GM10266 (cell line): ENCODE results near the gene DIO2.

ENCODE experiments used
- DNase-seq: peaks from one replicate; pipeline ENCODE4 v3.0.0; 2012; ENCODE audit errors: extremely low spot score
- TF ChIP-seq, protein P1 (sequence below): IDR thresholded peaks from 2 replicates; pipeline ENCODE4 v1.5.1; 2012; ENCODE audit warnings: mild to moderate bottlenecking, low read depth; ENCODE audit not compliant: control insufficient read depth, insufficient read depth; ENCODE audit errors: missing control alignments

Gene DIO2

DNA sequence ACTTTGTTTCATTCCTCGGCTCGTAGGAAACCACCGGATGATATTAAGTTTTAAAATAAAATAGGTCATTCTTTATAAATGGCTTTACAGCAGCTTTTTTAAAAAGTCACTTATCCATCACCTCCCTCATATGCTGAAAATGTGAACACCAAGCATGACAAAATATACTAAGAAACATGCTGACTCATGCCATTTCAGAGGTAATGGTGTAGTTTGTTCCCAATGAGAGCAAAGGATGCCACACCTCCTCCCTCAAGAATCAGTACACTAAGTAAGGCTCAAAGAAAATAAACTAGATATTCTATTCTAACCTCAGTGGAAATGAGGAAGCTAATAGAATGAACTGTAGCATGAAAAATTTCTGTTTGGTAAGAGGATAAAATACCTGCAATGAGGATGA, 5.5 kb upstream of the DIO2 start:
- TF ChIP-seq, protein P1, sequence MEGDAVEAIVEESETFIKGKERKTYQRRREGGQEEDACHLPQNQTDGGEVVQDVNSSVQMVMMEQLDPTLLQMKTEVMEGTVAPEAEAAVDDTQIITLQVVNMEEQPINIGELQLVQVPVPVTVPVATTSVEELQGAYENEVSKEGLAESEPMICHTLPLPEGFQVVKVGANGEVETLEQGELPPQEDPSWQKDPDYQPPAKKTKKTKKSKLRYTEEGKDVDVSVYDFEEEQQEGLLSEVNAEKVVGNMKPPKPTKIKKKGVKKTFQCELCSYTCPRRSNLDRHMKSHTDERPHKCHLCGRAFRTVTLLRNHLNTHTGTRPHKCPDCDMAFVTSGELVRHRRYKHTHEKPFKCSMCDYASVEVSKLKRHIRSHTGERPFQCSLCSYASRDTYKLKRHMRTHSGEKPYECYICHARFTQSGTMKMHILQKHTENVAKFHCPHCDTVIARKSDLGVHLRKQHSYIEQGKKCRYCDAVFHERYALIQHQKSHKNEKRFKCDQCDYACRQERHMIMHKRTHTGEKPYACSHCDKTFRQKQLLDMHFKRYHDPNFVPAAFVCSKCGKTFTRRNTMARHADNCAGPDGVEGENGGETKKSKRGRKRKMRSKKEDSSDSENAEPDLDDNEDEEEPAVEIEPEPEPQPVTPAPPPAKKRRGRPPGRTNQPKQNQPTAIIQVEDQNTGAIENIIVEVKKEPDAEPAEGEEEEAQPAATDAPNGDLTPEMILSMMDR = no peak
- DNase-seq = no peak

DNA sequence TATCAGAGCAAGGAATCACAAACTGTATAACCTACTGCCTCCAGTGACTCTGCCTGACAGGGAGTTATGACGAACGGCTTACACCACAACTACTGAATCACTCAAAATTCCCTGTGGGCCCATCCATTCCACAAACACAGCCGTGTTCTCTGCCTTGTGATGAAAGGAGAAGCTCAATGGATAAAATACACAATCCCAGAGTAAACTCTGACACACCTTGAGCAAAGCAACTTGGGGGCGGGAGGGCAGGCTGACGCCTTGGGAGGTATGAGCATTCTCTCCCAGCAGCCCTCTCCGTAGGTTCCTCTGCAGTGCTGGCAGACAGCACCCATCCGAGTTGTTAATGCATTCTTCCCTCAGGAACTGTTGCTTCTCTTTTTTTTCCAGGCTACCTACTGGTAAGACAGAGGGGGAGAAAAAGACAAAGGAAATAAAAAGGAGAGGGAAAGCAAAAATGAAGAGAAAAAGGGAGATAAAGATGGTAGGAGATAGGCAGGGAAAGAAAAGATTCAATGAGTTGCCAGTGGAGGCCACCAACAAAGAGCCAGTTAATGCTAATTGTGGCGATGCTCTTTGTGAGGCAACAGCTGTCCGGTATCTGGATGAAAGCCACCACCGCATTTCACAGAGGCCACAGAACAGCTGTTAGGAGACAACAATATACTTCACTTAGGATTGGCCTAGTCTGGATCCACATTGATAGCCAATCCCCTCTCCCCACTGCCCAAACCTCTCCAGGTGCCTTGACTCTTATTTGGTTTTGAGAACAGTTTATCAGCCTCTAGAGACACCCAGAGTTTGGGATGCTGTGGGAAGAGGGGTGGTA, 4.7 kb upstream of the DIO2 start:
- TF ChIP-seq, protein P1 = no peak
- no peak for DNase-seq

GRCh38 chr14:80215081-80215480, 3.8 kb upstream of the DIO2 start:
- DNase-seq = no peak
- TF ChIP-seq, protein P1 = no peak

DNA sequence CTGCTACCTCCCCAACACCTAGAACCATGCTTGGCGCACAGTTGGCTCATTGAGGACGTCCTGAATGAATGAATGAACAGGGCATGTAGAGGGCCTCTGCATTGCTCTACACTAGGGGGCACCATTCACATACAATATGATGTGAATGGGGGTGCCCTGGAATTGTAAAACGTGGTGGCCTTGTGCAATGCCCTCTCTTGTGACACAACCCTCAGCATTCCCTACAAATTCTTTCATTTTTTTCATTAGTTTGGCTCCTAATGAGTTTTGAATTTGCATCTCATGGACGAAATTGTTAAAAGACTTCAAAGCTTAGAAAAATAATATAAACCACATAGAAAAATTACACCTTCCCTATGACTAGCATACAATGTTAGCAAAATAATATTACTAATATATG, 2.3 kb upstream of the DIO2 start:
- TF ChIP-seq, protein P1 = peak; percentile 56
- DNase-seq = peak; percentile 7

DNA sequence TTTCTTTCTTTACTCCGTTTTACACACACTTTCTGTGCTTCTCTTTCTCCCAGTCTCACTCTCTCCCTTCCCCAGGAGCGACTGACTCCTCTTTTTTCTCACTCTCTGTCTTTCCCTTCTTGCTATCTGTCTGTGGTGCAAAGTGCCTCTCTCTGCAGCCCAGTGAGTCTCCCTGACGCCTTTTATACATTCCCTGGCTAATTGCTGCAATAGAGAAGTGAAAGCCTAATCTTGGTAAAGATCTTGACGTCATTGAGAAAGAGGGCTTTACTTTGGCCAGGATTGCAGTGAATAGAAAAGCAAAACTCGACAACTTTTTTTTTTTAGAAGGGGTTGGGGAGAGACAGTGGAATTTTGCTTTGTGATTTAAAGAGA, 706 bp upstream of the DIO2 start:
- TF ChIP-seq, protein P1 = no peak
- DNase-seq = no peak

GRCh38 chr14:80208461-80208860, 2.8 kb downstream of the DIO2 start:
- TF ChIP-seq, protein P1 = no peak
- no peak for DNase-seq

GRCh38 chr14:80206351-80207080, 4.8 kb downstream of the DIO2 start:
- no peak for DNase-seq
- TF ChIP-seq, protein P1 = no peak
